AG20443 (cell line): ENCODE results near the gene PRSS33.

Experiments
- DNase-seq: peaks from one replicate; pipeline ENCODE4 v3.0.0; 2012; ENCODE audit warnings: low spot score, mixed read lengths

Gene PRSS33

GRCh38 chr16:2739625-2740430 lies 47.5 kb downstream of the PRSS33 start:
- DNase-seq: no peak

- DNase-seq: no peak
Measured at GRCh38 chr16:2738615-2739014, 48.7 kb downstream of the PRSS33 start.

- DNase-seq: no peak
Measured at GRCh38 chr16:2737895-2738418, 49.4 kb downstream of the PRSS33 start.

GRCh38 chr16:2737238-2737605 lies 50.1 kb downstream of the PRSS33 start:
- DNase-seq: no peak

GRCh38 chr16:2736476-2737237 lies 50.7 kb downstream of the PRSS33 start:
- DNase-seq: no peak

- no peak for DNase-seq
Measured at GRCh38 chr16:2734844-2735515, 52.4 kb downstream of the PRSS33 start.
